Measurements from ENCODE around the gene MESP2.

- no peak for TF ChIP-seq EZH2 (IDR thresholded peaks at IDR 0.05; ENCODE audit: borderline replicate concordance, low read depth, low read length, poor library complexity, severe bottlenecking)
- TF ChIP-seq CTCF (conservative IDR thresholded peaks at IDR 0.05; ENCODE audit: low read depth, low read length), result no peak
These were observed 25.5 kb downstream of the MESP2 start for GRCh38 chr15:89801471-89802195.

Measured in A673 (cell line).